OCI-M1 (cell line): Measurements from ENCODE around the gene HMGCS2.

ENCODE experiments used
- DNase-seq: peaks from one replicate; lab custom pipeline; 2025; lab: John Stamatoyannopoulos, UW

Gene HMGCS2

GRCh38 chr1:119768778-119769177, at the start of gene HMGCS2:
TSS of gene HMGCS2 (minus strand) at chr1:119768905. CDS start at chr1:119768844, 61 bp downstream.
- no peak for DNase-seq

- no peak for DNase-seq
Observed at GRCh38 chr1:119818181-119818580, 49.5 kb upstream of the HMGCS2 start.

- DNase-seq: no peak
Observed at GRCh38 chr1:119816407-119816806, 47.7 kb upstream of the HMGCS2 start.

GRCh38 chr1:119815928-119816327, 47.2 kb upstream of the HMGCS2 start:
- no peak for DNase-seq

- peak; percentile 57 for DNase-seq
Observed at GRCh38 chr1:119815361-119815760, 46.7 kb upstream of the HMGCS2 start.

GRCh38 chr1:119814288-119814687, 45.6 kb upstream of the HMGCS2 start:
- no peak for DNase-seq

- no peak for DNase-seq
Observed at GRCh38 chr1:119811985-119812557, 43.4 kb upstream of the HMGCS2 start.

GRCh38 chr1:119811387-119811786, 42.7 kb upstream of the HMGCS2 start, which contains the start of gene REG4:
TSS of gene REG4 (minus strand) at chr1:119811460. CDS start at chr1:119808769, 2,691 bp downstream.
- DNase-seq: no peak

- peak; percentile 83 for DNase-seq
Observed at GRCh38 chr1:119808972-119809550, 40.4 kb upstream of the HMGCS2 start.

GRCh38 chr1:119808491-119808890, 39.8 kb upstream of the HMGCS2 start:
- DNase-seq: no peak

- no peak for DNase-seq
Observed at GRCh38 chr1:119806489-119806888, 37.8 kb upstream of the HMGCS2 start.

- DNase-seq: no peak
Observed at GRCh38 chr1:119805746-119806145, 37.0 kb upstream of the HMGCS2 start.

- DNase-seq: no peak
Observed at GRCh38 chr1:119805247-119805646, 36.5 kb upstream of the HMGCS2 start.

GRCh38 chr1:119799599-119800177, 31.0 kb upstream of the HMGCS2 start:
- no peak for DNase-seq

GRCh38 chr1:119799003-119799402, 30.3 kb upstream of the HMGCS2 start:
- DNase-seq: no peak

- no peak for DNase-seq
Observed at GRCh38 chr1:119797606-119798005, 28.9 kb upstream of the HMGCS2 start.

GRCh38 chr1:119797162-119797561, 28.5 kb upstream of the HMGCS2 start:
- DNase-seq: no peak

- DNase-seq: no peak
Observed at GRCh38 chr1:119795261-119796200, 26.8 kb upstream of the HMGCS2 start.

- DNase-seq: no peak
Observed at GRCh38 chr1:119794876-119795240, 26.2 kb upstream of the HMGCS2 start.

GRCh38 chr1:119794230-119794875, 25.6 kb upstream of the HMGCS2 start:
- no peak for DNase-seq

GRCh38 chr1:119791377-119791776, 22.7 kb upstream of the HMGCS2 start:
- DNase-seq: no peak
